Endothelial cell of umbilical vein (primary cell): ENCODE measurements around the gene GNAZ.

Experiments used
- CTCF ChIP-seq, 2 donors: IDR thresholded peaks; 1 replicate in 1 of 2; 2 replicates in 1 of 2; pipeline ENCODE4 v1.5.1; 2011; ENCODE audit warnings: low read length in 2 of 2, mild to moderate bottlenecking in 2 of 2, moderate library complexity in 2 of 2, control low read depth in 1 of 2, inconsistent platforms in 1 of 2, low read depth in 1 of 2; ENCODE audit not compliant: insufficient read depth in 1 of 2; ENCODE audit errors: extremely low read depth in 1 of 2
- EZH2 ChIP-seq: IDR thresholded peaks from 2 replicates; pipeline ENCODE4 v1.6.1; 2012; ENCODE audit warnings: borderline replicate concordance, low read depth, mild to moderate bottlenecking, moderate library complexity, low read length, inconsistent platforms; ENCODE audit not compliant: severe bottlenecking
- FOS ChIP-seq: IDR thresholded peaks from 2 replicates; pipeline ENCODE4 v1.6.1; 2011; ENCODE audit warnings: mild to moderate bottlenecking, low read length, moderate library complexity, borderline replicate concordance; ENCODE audit not compliant: insufficient read depth
- GATA2 ChIP-seq: IDR thresholded peaks from 2 replicates; pipeline ENCODE4 v1.7.0; 2011; ENCODE audit warnings: low read depth, mild to moderate bottlenecking, moderate library complexity, mixed read lengths, low read length; ENCODE audit not compliant: insufficient read length, insufficient read depth
- JUN ChIP-seq: IDR thresholded peaks from 2 replicates; pipeline ENCODE4 v1.6.1; 2011; ENCODE audit warnings: borderline replicate concordance, low read depth; ENCODE audit not compliant: insufficient read length, insufficient read depth
- MYC ChIP-seq: IDR thresholded peaks from one replicate; pipeline ENCODE4 v1.6.1; 2011; ENCODE audit warnings: mild to moderate bottlenecking, low read depth, low read length
- POLR2A ChIP-seq: IDR thresholded peaks from 2 replicates; pipeline ENCODE4 v1.6.1; 2012; ENCODE audit warnings: low read depth, mild to moderate bottlenecking, control low read depth, low read length
- POLR2AphosphoS5 ChIP-seq: IDR thresholded peaks from 2 replicates; pipeline ENCODE4 v1.6.1; 2012; ENCODE audit warnings: low read depth, mild to moderate bottlenecking, control low read depth, low read length, moderate library complexity; ENCODE audit not compliant: insufficient read depth
- TF ChIP-seq, protein P1 (sequence below): IDR thresholded peaks from 2 replicates; pipeline ENCODE4 v1.6.1; 2011; ENCODE audit not compliant: insufficient read depth, insufficient read length

- TF ChIP-seq POLR2AphosphoS5 (no peak), CTCF (IDR thresholded peaks at IDR 0.05; ENCODE audit: extremely low read depth in 1 of 2, insufficient read depth in 1 of 2, low read depth in 1 of 2, low read length in 2 of 2) (no peak), POLR2A (no peak), JUN (no peak), GATA2 (no peak), EZH2 (no peak), MYC (no peak), FOS (no peak)
- TF ChIP-seq, protein P1, sequence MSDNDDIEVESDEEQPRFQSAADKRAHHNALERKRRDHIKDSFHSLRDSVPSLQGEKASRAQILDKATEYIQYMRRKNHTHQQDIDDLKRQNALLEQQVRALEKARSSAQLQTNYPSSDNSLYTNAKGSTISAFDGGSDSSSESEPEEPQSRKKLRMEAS, result no peak
These were observed 9.0 kb downstream of the GNAZ start for GRCh38 chr22:23079240-23079768.
